Measurements from ENCODE around the gene FMN1.

The FMN1 gene

DNA sequence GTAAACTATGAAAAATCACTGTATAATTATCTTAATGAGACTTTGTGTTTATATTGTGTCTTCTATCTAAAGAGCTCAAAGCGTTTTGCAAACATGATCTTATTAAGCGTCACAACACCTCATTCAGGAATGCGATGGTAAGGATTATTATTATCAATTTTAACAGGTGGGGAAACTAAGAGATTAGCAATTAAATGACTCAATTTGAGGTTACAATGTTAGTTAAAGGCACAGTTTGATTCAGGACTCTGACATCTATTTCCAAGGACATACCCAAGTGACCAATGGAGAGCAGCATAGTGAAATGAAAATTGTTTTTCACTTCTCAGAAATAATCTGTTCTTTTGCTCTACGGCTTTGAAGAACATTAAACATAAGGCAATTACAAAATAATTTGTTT is 74.6 kb downstream of the FMN1 start:
- DNase-seq (ENCODE audit: low read depth): no peak

GRCh38 chr15:33119273-33119672 is 75.2 kb downstream of the FMN1 start:
- no peak for DNase-seq (ENCODE audit: low read depth)

GRCh38 chr15:33116198-33116597 is 78.3 kb downstream of the FMN1 start:
- no peak for DNase-seq (ENCODE audit: low read depth)

DNA sequence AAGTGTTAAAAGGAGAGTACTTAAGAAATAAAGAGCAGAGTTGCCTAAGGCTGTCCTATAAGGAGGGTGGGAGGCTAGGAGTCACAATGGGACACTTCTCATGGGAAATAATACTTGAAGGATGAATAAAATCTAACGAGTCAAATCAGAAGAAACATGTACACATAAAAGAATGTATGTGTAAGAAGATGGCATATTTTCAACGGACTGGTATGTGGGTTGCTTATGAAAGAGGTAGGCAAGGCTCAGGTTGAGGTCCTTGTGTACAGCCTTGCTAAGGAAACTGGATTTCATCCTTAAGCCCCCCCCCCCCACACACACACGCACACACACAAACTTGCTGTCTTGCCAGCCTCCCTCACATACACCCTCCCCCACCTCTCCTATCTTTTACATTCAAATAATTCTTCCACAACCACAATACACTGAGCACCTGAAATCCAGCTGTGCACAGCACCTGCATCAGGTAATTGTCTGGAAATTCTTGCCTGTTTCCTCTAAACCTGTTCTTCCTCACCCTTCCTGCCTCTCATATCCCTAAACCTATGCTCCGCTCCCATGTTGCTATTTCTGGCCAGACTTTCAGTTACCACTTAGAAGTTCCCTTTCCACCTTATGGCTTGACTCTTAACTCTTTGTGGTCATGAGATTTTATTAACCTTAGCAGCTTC is 79.2 kb downstream of the FMN1 start:
- no peak for DNase-seq (ENCODE audit: low read depth)

GRCh38 chr15:33114374-33114717 is 80.2 kb downstream of the FMN1 start:
- DNase-seq (ENCODE audit: low read depth): no peak

- no peak for DNase-seq (ENCODE audit: low read depth)
Measured at GRCh38 chr15:33113666-33114373, 80.7 kb downstream of the FMN1 start.

DNA sequence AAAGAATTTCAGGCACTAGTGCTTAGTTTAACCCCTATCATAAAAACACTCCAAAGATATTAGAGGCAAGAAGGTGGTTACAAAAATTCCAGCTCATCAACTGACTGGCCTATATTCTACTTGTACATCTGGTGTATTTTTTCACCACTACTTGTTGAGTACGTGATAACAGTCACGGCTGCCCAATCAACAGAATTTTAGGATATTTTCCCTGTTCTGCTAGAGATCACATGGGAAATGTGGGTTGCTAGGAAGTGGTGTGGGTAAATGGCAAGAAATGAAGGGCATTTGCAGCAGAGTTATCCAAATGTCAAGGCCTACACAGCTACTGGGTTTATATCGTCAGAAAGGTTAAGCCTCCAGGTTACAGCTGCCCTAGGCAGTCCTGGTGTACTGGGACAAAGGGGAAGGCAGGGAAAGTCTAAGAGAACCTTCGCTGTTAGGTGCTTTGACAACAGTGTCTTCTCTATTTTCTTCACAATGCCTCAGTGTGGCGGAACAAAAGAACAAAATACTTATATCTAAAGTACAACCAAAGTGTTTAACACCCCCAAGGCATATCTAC is 81.9 kb downstream of the FMN1 start:
- DNase-seq (ENCODE audit: low read depth): no peak

DNA sequence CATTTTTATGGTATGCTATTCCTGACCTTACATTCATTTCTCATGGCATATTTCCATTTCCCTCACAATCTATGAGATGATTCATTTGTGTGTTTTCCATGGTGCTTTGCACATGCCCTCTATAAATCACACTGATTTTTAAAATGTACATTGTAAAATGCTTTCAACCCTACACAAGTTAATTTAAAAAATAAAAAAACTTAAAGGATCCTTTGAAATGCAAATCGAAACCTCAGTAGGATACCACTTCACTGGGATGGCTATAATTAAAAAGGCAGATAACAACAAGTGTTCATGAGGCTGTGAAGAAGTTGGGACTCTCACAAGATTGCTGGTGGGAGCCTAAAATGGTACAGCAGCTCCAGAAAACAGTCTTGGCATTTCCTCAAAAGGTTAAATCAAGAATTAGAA is 83.5 kb downstream of the FMN1 start:
- no peak for DNase-seq (ENCODE audit: low read depth)

DNA sequence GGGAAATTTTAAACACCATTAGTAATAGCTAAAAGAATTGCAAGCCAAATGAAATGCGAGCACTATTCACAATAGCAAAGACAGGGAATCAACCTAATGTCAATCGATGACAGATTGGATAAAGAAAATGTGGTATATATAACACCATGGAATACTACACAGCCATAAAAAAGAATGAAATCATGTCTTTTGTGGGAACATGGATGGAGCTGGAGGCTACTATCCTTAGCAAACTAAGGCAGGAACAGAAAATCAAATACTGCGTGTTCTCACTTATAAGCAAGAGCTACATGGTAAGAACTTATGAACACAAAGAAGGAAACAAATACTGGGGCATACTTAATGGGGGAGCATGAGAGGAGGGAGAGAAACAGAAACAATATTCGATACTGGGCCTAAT is 85.2 kb downstream of the FMN1 start:
- no peak for DNase-seq (ENCODE audit: low read depth)

DNA sequence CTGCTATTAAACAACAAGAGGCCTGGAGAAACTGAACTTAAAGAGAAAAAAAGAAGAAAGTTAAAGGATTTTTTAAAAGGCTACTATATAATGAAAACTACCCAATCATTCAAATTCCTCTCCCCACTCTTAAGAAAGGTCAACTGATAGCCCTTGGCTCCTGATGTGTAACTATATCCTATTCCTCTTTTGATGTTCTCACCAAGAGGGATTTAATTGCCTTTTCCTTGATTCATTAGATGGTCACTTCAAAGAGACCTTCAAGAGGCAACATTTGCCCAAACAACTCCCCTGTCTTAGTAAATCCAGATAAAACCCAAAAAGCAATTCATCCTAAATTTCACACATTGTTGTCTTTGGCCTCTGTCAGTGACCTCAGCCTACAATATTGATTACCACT is 86.0 kb downstream of the FMN1 start:
- no peak for DNase-seq (ENCODE audit: low read depth)

DNA sequence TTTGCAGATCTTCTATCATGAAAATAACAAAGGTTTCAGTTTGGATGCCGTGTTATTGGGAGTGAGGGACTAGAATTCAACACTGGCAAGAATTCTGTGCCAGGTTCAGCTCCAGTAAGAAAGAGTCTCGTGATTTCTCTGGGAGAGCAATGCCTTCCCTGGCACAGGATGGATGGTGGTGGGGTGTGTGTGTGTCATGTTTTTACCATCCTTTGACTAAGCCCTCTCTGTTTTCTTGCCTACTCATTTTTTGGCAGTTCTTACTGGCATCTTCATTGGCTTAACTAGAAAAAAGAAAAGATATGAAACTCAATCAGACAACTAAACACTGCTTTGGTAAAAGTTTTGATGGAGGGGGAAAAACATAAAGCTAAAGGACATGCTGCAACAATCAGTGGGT is 86.6 kb downstream of the FMN1 start:
- DNase-seq (ENCODE audit: low read depth): no peak

DNA sequence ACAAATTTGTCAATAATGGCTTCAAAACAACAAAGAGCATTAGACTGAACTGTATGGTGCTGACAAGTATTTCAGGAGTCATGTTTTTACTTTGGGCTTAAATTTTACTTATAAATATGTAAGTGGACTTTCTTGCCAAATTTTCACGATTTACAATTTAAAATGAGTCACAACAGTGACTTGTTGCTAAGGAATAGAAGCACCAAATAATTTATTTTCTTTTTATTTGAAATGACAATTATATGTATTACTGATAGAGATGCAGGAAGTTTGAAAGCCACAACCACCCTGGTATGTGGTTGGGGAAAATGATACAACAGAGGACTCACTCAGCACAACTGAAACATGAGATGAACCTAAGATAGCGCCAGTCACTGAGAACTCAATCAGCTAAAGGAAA is 90.3 kb downstream of the FMN1 start:
- no peak for DNase-seq (ENCODE audit: low read depth)

DNA sequence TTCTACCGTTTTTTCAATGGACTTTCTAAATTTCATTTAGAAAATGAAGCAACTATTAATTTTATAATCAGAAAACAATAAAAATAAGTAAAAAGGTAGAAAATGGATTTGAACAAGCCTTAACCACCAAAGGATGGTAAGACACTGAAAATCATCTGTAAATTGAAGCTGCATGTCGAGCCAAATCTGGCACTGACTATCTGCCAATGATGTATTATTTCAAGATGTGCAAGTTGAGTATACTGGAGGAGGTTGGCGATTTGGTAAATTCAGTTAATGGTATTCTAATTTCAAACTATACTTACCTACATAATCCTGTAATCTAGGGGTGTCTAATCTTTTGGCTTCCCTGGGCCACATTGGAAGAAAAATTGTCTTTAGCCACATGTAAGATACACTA is 93.5 kb downstream of the FMN1 start:
- DNase-seq (ENCODE audit: low read depth): no peak

DNA sequence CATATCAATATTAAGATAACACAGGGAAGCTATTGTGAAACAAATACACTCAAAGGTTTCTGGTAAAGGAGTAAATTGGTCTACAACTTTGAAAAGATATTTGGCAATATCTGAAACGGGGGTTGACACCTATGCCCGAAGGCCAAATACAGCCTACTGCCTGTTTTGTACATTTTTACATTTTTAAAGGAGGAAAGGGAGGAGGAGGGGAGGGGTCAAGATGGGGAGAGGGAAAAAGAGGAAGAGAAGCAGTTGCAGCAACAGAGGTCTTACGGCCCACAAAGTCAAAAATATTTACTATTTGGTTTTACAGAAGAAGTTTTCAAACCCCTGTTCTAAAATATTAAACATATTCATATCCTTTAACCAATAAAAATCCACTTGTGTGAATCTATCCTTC is 94.2 kb downstream of the FMN1 start:
- DNase-seq (ENCODE audit: low read depth): no peak

GRCh38 chr15:33099739-33100138 is 94.8 kb downstream of the FMN1 start:
- no peak for DNase-seq (ENCODE audit: low read depth)

GRCh38 chr15:33099213-33099612 is 95.3 kb downstream of the FMN1 start:
- no peak for DNase-seq (ENCODE audit: low read depth)

DNA sequence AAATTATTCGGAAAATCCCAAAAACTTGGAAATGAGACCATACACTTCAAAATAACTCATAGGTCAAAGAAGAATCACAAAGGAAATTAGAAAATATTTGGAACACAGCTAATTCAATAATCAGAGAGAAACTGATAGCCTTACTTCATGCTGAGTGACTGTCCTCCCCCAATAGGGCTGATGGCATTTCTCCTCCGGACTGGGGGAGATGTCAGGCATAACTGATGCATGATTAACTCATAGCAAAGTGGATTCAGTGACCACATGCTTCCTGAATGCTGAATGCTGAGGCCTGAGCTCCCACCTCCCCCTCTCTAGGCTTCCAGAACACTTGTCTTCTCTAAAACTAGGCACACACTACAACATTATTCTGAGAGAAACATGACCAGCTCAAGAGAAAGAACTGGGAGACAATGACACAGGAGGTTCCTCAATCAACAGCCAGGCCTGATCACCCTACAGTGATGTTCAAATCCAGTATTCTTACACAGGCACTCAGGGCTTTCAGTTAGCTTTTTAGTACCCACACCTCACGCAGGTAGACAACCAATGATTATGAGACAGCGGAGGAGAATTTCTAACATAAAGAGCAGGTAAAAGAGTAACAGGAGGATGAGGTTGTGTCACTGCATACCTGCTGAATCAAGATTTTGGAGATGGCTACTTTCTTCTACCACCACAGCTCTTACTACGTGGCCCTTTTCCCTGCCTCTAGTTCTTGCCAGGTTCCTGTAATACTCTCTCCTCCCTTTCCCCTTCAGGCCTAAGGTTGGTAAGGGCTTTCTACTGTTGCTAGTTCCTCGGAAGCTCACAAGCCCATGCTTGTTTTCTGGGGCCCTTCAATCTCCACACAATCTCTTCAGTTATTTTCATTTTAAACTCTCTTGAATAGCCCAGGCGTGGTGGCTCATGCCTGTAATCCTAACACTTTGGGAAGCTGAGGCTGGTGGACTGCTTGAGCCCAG is 96.1 kb downstream of the FMN1 start:
- no peak for DNase-seq (ENCODE audit: low read depth)

- no peak for DNase-seq (ENCODE audit: low read depth)
Measured at GRCh38 chr15:33096134-33096533, 98.4 kb downstream of the FMN1 start.

DNA sequence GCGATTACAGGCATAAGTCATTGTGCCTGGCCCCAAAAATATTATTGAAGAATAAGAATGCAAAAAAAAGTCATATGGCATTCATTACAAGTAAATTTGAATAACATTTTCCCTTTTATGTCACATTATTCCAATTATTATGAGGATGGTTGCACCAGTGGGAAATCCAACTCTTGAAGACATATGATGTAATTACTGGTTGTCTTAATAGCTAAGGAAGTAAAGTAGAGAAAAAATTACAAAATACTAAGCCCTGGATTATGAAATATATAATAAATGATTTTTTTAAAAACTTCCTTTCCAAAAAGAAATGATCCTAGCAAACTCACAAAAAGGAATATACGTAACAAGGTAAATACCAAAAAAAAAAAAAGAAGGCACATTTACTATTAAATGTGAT is 98.9 kb downstream of the FMN1 start:
- DNase-seq (ENCODE audit: low read depth): no peak

- no peak for DNase-seq (ENCODE audit: low read depth)
Measured at GRCh38 chr15:33094336-33094735, 100.2 kb downstream of the FMN1 start.

GRCh38 chr15:33093222-33093621 is 101.3 kb downstream of the FMN1 start:
- DNase-seq (ENCODE audit: low read depth): no peak

- DNase-seq (ENCODE audit: low read depth): no peak
Measured at GRCh38 chr15:33091983-33092693, 102.4 kb downstream of the FMN1 start.

Measured in activated T-helper 9 cell treated with anti-CD3 and anti-CD28 coated beads, Interleukin-2, amount 50 U/mL, for 16 hours (primary cell).